GM18508 (cell line): ENCODE data around the gene RAB30.

Experiments
- ATAC-seq: cut with Tn5 transposase; IDR thresholded peaks from one replicate; pipeline ENCODE4 v1.9.1; 2021; ENCODE audit warnings: moderate number of reproducible peaks; ENCODE audit not compliant: insufficient read depth, unreplicated experiment

RAB30 gene

GRCh38 chr11:83044958-83045712 is 26.6 kb downstream of the RAB30 start:
- ATAC-seq, result peak; percentile 69

DNA sequence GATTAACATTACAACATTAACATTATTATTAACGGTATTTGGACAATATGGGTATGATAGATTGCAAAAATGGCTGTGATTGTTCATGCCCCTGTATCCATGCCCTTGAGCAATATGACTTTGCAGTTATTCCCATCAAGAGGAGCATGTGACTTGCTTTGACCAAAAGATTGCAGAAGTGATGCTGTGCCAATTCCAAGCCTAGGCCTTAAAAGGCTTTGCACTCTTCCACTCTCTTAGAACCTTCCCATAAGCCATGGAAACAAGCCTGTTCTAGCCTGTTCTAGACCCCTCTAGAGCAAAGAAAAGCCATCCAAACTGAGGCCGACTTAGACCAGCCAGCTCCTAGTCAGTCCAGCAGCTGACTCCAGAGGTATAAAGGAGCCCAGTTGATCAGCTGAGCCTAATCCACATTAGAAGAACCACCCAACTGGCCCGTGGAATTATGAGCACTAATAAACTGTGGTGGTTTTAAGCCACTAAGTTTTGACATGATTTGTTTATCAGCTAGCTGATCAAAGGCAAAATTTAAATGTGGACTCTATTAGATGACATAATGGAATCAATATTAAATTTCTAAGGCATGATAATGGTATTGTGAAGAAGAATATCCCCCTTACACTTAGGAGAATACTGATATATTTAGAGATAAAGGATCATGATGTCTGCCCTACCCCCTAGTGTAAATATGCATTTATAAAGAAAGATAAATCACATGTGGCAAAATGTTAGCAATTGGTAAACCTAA is 28.6 kb downstream of the RAB30 start:
- no peak for ATAC-seq

DNA sequence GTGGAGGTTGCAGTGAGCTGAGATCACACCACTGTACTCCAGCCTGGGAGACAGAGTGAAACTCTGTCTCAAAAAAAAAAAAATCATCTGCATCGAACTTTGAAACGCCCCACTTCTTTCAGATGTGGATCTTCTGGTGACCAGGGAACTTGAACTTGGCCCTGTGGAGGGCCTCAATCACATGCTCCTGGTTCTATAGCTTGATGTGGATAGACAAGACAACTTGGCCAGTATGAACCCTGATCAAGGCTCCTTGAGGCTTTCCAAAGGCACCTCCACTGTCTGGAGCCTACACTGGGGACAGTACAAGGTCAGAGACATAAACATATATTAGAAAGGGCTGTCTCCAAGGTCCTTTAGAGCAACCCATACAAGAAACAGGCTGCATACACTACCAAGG is 30.6 kb downstream of the RAB30 start:
- ATAC-seq, result no peak

DNA sequence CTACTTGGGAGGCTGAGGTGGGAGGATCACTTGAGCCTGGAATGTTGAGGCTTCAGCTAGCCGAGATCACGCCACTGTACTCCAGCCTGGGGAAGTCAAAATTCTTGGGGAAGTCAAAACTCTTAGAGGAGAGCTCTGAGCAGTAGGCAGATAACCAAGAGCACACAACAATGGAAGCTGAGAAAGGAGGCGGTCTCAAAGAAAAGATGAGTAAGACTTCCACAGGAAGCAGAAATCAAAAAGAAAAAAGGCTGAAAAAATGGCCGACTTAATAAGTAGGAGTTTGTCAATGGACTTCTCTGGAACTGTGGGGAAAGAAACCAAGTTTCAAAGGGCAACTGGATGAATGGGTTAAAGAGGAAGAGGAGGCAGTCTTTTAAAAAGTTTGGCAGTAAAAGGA is 32.1 kb downstream of the RAB30 start:
- ATAC-seq, result no peak

DNA sequence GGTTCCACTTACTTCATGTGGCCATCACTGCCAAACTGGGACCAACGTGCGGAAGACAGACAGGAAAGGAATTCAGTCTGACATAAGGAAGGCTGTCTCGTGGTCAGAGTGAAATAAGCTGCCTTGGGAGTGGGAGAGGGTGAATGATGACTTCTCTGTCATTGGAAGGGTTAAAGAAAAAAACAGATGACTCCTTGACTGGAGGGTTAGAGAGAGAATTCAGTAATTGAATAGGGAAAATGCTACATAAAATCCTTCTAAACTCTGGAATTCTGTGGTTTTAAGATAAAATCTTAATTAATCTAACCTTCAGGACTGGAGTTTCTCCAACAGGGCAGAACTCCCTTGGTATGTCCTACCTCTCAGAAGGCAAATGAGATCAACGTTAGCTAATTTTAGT is 33.8 kb downstream of the RAB30 start:
- no peak for ATAC-seq

DNA sequence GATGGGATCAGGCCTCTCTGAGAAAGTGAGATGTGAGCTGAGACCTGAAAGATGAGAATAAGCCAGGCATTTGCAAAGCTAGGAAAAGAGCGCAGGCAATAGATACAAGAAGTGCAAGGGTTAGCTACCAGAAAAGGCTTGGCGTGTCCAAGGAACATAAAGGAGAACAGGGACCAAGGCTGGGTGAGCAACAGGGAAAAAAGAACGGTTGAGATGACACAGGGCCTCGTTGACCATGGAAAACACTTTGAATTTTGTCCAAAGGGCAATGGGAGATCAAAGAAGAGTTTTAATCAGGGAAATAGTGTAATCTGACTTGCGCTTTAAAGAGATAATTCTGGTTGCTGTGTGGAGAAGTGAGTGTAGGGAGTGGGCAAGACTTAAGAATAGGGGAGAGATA is 35.0 kb downstream of the RAB30 start:
- ATAC-seq, result no peak

- ATAC-seq, result no peak
Observed at GRCh38 chr11:83035070-83035854, 36.4 kb downstream of the RAB30 start.

- ATAC-seq, result no peak
Observed at GRCh38 chr11:83034673-83035014, 37.1 kb downstream of the RAB30 start.

- ATAC-seq, result no peak
Observed at GRCh38 chr11:83033972-83034672, 37.6 kb downstream of the RAB30 start.

GRCh38 chr11:83033371-83033770 is 38.3 kb downstream of the RAB30 start:
- no peak for ATAC-seq

GRCh38 chr11:83031127-83031526 is 40.6 kb downstream of the RAB30 start:
- ATAC-seq, result no peak

- no peak for ATAC-seq
Observed at GRCh38 chr11:83027794-83028193, 43.9 kb downstream of the RAB30 start.

DNA sequence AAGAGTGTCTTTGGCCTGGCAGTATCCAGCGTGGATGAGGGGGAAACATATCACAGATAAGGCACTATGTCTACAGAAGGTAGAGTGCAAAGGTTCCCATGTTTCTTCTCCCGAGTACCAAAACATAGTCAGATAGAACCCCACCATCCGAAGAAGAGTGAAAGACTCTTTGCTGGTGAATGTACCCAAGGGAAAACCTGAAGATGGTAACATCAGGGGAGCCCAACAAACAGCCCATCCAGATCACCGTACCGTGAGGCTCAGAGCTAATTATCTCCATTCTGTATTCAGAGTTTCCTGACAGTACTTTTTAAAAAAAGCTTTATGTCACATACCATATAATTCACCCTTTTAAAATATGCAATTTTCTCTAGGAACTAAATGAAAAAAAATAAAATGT is 44.4 kb downstream of the RAB30 start:
- no peak for ATAC-seq

- ATAC-seq, result no peak
Observed at GRCh38 chr11:83026229-83026628, 45.5 kb downstream of the RAB30 start.

GRCh38 chr11:83025267-83025704 is 46.4 kb downstream of the RAB30 start:
- no peak for ATAC-seq

DNA sequence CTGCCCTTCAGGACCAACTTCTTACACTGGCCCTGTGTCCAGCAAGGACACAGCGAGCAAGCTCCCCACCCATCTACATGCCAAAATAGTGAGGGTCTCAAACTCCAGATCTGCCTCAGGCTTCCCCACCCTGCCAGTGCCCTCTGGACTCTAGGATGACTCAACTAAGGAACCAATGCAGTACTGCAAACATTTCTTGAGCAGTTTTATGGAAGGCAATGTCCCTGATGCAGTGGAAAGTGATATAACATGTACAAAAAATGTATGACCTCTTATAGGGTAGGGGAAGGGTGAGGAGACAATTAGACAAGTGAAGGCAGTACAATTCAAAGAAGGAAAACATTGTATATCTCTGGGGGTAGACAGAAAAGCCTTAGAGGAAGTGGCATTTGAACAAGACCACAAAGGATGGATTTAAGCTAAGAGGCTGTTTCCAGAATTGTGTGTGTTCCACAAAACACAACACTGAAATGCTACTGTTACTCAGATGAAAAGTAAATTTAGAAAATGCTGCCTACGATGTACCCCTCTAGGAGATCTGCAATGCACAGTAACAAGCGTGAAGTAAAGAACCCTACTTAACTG is 47.3 kb downstream of the RAB30 start:
- ATAC-seq, result no peak

GRCh38 chr11:83023410-83023809 is 48.3 kb downstream of the RAB30 start:
- no peak for ATAC-seq

DNA sequence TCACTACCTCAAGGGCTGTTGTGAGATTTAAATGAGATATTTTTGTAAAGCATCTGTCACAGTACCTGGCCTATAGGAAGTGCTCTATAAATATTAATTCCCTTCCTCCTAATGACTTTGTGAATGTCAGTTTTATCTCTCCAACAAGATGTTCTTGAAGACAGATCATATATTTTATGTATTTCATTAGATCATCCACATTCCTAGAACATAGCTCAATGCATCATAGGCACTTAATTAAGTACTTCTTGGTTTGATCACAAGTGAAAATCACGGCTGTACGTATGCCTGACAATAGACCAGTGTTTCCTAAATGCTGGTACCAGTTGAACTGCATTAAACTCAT is 49.9 kb downstream of the RAB30 start:
- ATAC-seq, result no peak

GRCh38 chr11:83020942-83021779 is 50.5 kb downstream of the RAB30 start:
- ATAC-seq, result no peak
